Ovary (tissue), 9 donors: ENCODE data around the gene NTRK2. TPM values are rescaled to one million over a fixed set of nuclear protein-coding genes. Genes with fewer than 3 reads are reported as not detected.

ENCODE experiments used
- DNase-seq, 5 donors: peaks; one replicate each; pipeline ENCODE4 v3.0.0-alpha.2; 2019 to 2020
- H3K27ac ChIP-seq, 2 donors: fragments of 200-600 bp; one replicate each; pipeline versions ENCODE4 v1.5.1 to v1.8.0; 2019 to 2022
- H3K27me3 ChIP-seq: fragments of 200-600 bp; one replicate; pipeline ENCODE4 v1.8.0; 2022
- H3K36me3 ChIP-seq: fragments of 200-600 bp; sonication (generic); one replicate; pipeline ENCODE4 v1.5.1; 2019
- H3K4me1 ChIP-seq: one replicate; pipeline ENCODE4 v1.8.1; 2013; ENCODE audit warnings: mild to moderate bottlenecking, moderate library complexity; ENCODE audit not compliant: insufficient read depth
- H3K4me3 ChIP-seq: fragments of 200-600 bp; sonication (generic); one replicate; pipeline ENCODE4 v1.5.1; 2017
- H3K9me3 ChIP-seq, 2 donors: fragments of 200-600 bp in 1 of 2; sonication (generic) in 1 of 2; one replicate each; pipeline versions ENCODE4 v1.5.1 to v1.8.1; 2013 to 2019; ENCODE audit warnings: mild to moderate bottlenecking in 1 of 2, moderate library complexity in 1 of 2
- CTCF ChIP-seq, 3 donors: fragments of 450-650 bp in 2 of 3; fragments of 200-600 bp in 1 of 3; IDR thresholded peaks; one replicate each; pipeline versions ENCODE4 v1.5.1 to v1.8.0; 2016 to 2022; ENCODE audit warnings: antibody characterized with exemption in 3 of 3, mild to moderate bottlenecking in 1 of 3
- EP300 ChIP-seq: sonication (generic); formaldehyde crosslinking; IDR thresholded peaks from one replicate; pipeline ENCODE4 v1.6.1; 2017; ENCODE audit warnings: antibody characterized with exemption
- POLR2A ChIP-seq: fragments of 450-650 bp; IDR thresholded peaks from one replicate; pipeline ENCODE4 v1.6.1; 2017; ENCODE audit warnings: antibody characterized with exemption, mild to moderate bottlenecking, moderate library complexity
- WGBS, 3 donors: extraction: QIAGEN DNeasy Blood & Tissue Kit in 1 of 3; methylation state at CpG; one replicate each; pipeline versions ENCODE4 v1.1.5 to v1.1.7; 2013 to 2017; 5-methylcytosine and 5-hydroxymethylcytosine counted together
- intact Hi-C, 4 donors: fragments of 100-400 bp; cut with DNase I; formaldehyde crosslinking; loops; one replicate each; pipeline versions ENCODE4 v1.11.0 to v1.15.1; 2022 to 2023
- polyA plus RNA-seq, 2 donors: library from polyadenylated mRNA; stranded (reverse); fragments of 200-250 nt in 1 of 2; fragments of 350-450 nt in 1 of 2; fragmentation: Illumina TruSeq in 1 of 2; extraction: RNeasy Lipid Tissue Mini Kit (QIAGEN cat#74804) in 1 of 2; gene quantifications; one replicate each; pipeline ENCODE4 v1.2.3, GENCODE V29; 2013 to 2014
- total RNA-seq, 7 donors: library from RNA; depleted of rRNA in 2 of 7; stranded (reverse); fragments of >200 nt in 2 of 7; fragmentation: NEBNext Ultra II Directional in 3 of 7; extraction: Animal tissue kit (Norgen Biotek cat#: 25700) in 3 of 7; gene quantifications; one replicate each; pipeline versions ENCODE4 v1.1.0 to v1.2.4, GENCODE V29; 2016 to 2023
- donor health status: DM: no; HTN: no; CAD: no; lungs with moderate emphysema.
- donor health status: DM: no; HTN: no; CAD: no.
- donor health status: Bipolar disorder and iron deficiency.
- donor health status: DM: yes; HTN: yes; CAD: no.
- donor health status: DM: no; HTN: no; CAD: no.
- donor health status: DM: yes; HTN: yes; CAD: no.

NTRK2 gene
- total and polyA plus RNA-seq, 9 donors, result 6.4 to 31.1 (median 10.8) TPM

- WGBS, 3 donors, result 90 to 96% (median 95%) methylated on average over 4 of the region's 4 CpGs
- H3K9me3 ChIP-seq, result no peaks in the 10 kb centered on the region
- intact Hi-C loops, result no loop called here
- H3K4me3 ChIP-seq, result no peak overlapping the region
- no peaks in the 10 kb centered on the region for H3K27me3 ChIP-seq
- no peaks in the 10 kb centered on the region for H3K36me3 ChIP-seq
- no peak for DNase-seq
- TF ChIP-seq EP300 (no peak), CTCF (IDR thresholded peaks at IDR 0.05) (no peak), POLR2A (no peak)
- H3K27ac ChIP-seq, result no peak overlapping the region
- H3K4me1 ChIP-seq, result no peaks in the 10 kb centered on the region
Observed at GRCh38 chr9:84874022-84874421, 204.5 kb downstream of the NTRK2 start.

- no peaks in the 10 kb centered on the region for H3K9me3 ChIP-seq
- no peaks in the 10 kb centered on the region for H3K27me3 ChIP-seq
- H3K36me3 ChIP-seq, result no peaks in the 10 kb centered on the region
- no peak overlapping the region for H3K27ac ChIP-seq
- TF ChIP-seq POLR2A (no peak), CTCF (IDR thresholded peaks at IDR 0.05) (no peak), EP300 (no peak)
- WGBS, 3 donors, result 38 to 42% (median 39%) methylated on average over 2 of the region's 2 CpGs
- intact Hi-C loops, result no loop called here
- H3K4me1 ChIP-seq, result peaks cover under 1% of the 10 kb centered on the region
- H3K4me3 ChIP-seq, result no peak overlapping the region
- no peak for DNase-seq
Observed at GRCh38 chr9:84874596-84874995, 205.1 kb downstream of the NTRK2 start.

- no peaks in the 10 kb centered on the region for H3K9me3 ChIP-seq
- intact Hi-C loops, result no loop called here
- H3K4me1 ChIP-seq, result peaks cover 2% of the 10 kb centered on the region
- H3K27ac ChIP-seq, result no peak overlapping the region
- no peaks in the 10 kb centered on the region for H3K36me3 ChIP-seq
- TF ChIP-seq CTCF (IDR thresholded peaks at IDR 0.05), result no peak
- no peak for TF ChIP-seq POLR2A
- TF ChIP-seq EP300, result no peak
- H3K4me3 ChIP-seq, result no peak overlapping the region
- no peaks in the 10 kb centered on the region for H3K27me3 ChIP-seq
- WGBS, 3 donors, result 38 to 61% (median 57%) methylated on average over 4 of the region's 4 CpGs
- no peak for DNase-seq
Observed at GRCh38 chr9:84875193-84875592, 205.7 kb downstream of the NTRK2 start.

GRCh38 chr9:84879631-84880030, 210.1 kb downstream of the NTRK2 start:
- H3K36me3 ChIP-seq, result no peaks in the 10 kb centered on the region
- TF ChIP-seq CTCF (IDR thresholded peaks at IDR 0.05) (no peak), POLR2A (no peak), EP300 (no peak)
- H3K27ac ChIP-seq, result no peak overlapping the region
- DNase-seq, result no peak
- intact Hi-C loops, result no loop called here
- no peak overlapping the region for H3K4me3 ChIP-seq
- no peaks in the 10 kb centered on the region for H3K27me3 ChIP-seq
- H3K9me3 ChIP-seq, result no peaks in the 10 kb centered on the region
- peaks cover 3% of the 10 kb centered on the region for H3K4me1 ChIP-seq
- WGBS, 3 donors, result 85 to 95% (median 92%) methylated on average over 1 of the region's 1 CpG

- Histone ChIP-seq H3K27ac (no peak overlapping the region), H3K27me3 (no peaks in the 10 kb centered on the region), H3K36me3 (no peaks in the 10 kb centered on the region), H3K4me1 (peaks cover 3% of the 10 kb centered on the region), H3K9me3 (no peaks in the 10 kb centered on the region), H3K4me3 (no peak overlapping the region)
- intact Hi-C loops, result no loop called here
- 28 to 65% (median 56%) methylated on average over 2 of the region's 2 CpGs for WGBS, 3 donors
- TF ChIP-seq CTCF (IDR thresholded peaks at IDR 0.05) (no peak), POLR2A (no peak), EP300 (no peak)
- no peak for DNase-seq
Observed at GRCh38 chr9:84880835-84881234, 211.3 kb downstream of the NTRK2 start.
